OCI-LY7 (cell line): ENCODE results near the gene GOLGA6L7. TPM values are rescaled to one million over a fixed set of nuclear protein-coding genes. Genes with fewer than 3 reads are reported as not detected.

Experiments
- BruUV-seq: library from RNA; stranded (reverse); fragments of 400-500 nt; replicated peaks from 2 replicates; lab custom pipeline; 2021; lab: Mats Ljungman, UMichigan
- CTCF ChIA-PET: fragments of 300-600 bp; sonication (Branson Sonifier 250); formaldehyde crosslinking; loops from one replicate; lab custom pipeline; 2022; ENCODE audit warnings: antibody characterized with exemption; ENCODE audit not compliant: unreplicated experiment; lab: Charles Lee
- POLR2A ChIA-PET: fragments of 300-600 bp; sonication (Branson Sonifier 250); formaldehyde crosslinking; loops from one replicate; lab custom pipeline; 2022; ENCODE audit warnings: antibody characterized with exemption; lab: Charles Lee
- DNase-seq: peaks from one replicate; pipeline ENCODE4 v3.0.0-alpha.2; 2015; ENCODE audit warnings: low spot score
- H2AFZ ChIP-seq: fragments of 200-600 bp; sonication (generic), shearing (Covaris generic); 2 replicates; pipeline ENCODE4 v1.6.1; 2014; ENCODE audit warnings: mild to moderate bottlenecking, antibody characterized with exemption, low read length, moderate library complexity
- H3K27ac ChIP-seq: fragments of 200-600 bp; sonication (generic); 2 replicates; pipeline ENCODE4 v1.5.1; 2014; ENCODE audit warnings: mixed run types, low read depth, mild to moderate bottlenecking, moderate library complexity, low read length, inconsistent platforms; ENCODE audit not compliant: poor library complexity, severe bottlenecking
- H3K36me3 ChIP-seq: fragments of 200-600 bp; sonication (generic); 2 replicates; pipeline ENCODE4 v1.6.1; 2014; ENCODE audit warnings: mild to moderate bottlenecking, antibody characterized with exemption, low read length, moderate library complexity, mixed read lengths; ENCODE audit not compliant: insufficient read depth
- H3K4me1 ChIP-seq: fragments of 200-600 bp; sonication (generic); 2 replicates; pipeline ENCODE4 v1.5.1; 2014; ENCODE audit warnings: mild to moderate bottlenecking, low read length; ENCODE audit not compliant: insufficient read depth, poor library complexity, severe bottlenecking
- H3K4me2 ChIP-seq: fragments of 200-600 bp; sonication (generic); 2 replicates; pipeline ENCODE4 v1.6.1; 2014; ENCODE audit warnings: mild to moderate bottlenecking, low read length
- H3K4me3 ChIP-seq: fragments of 200-600 bp; sonication (generic); 2 replicates; pipeline ENCODE4 v1.5.1; 2014; ENCODE audit warnings: mild to moderate bottlenecking, low read depth, low read length; ENCODE audit not compliant: poor library complexity, severe bottlenecking
- H3K79me2 ChIP-seq: fragments of 200-600 bp; sonication (generic); 2 replicates; pipeline ENCODE4 v1.6.1; 2016; ENCODE audit warnings: low read depth, mild to moderate bottlenecking, low read length, moderate library complexity, mixed read lengths; ENCODE audit not compliant: insufficient read depth
- H3K9me2 ChIP-seq: fragments of 200-600 bp; sonication (generic); 2 replicates; pipeline ENCODE4 v1.6.1; 2016; ENCODE audit warnings: mild to moderate bottlenecking, low read length, mixed read lengths; ENCODE audit not compliant: insufficient read depth
- H3K9me3 ChIP-seq: fragments of 200-600 bp; sonication (generic); 2 replicates; pipeline ENCODE4 v1.6.1; 2014; ENCODE audit warnings: mild to moderate bottlenecking, mixed run types, low read length, mixed read lengths
- H4K20me1 ChIP-seq: fragments of 200-600 bp; sonication (generic); 2 replicates; pipeline ENCODE4 v1.6.1; 2014; ENCODE audit warnings: mild to moderate bottlenecking, antibody characterized with exemption, low read length, moderate library complexity, mixed read lengths; ENCODE audit not compliant: insufficient read depth
- EZH2phosphoT487 ChIP-seq: fragments of 200-600 bp; sonication (generic); IDR thresholded peaks from 2 replicates; pipeline ENCODE4 v1.6.1; 2018; ENCODE audit warnings: low read depth, borderline replicate concordance, mild to moderate bottlenecking, mixed run types, antibody characterized with exemption, low read length, moderate library complexity, mixed read lengths
- intact Hi-C: fragments of 100-400 bp; cut with micrococcal nuclease; formaldehyde crosslinking; loops from one replicate; pipeline ENCODE4 v1.10.0; 2022; ENCODE audit not compliant: unreplicated experiment
- total RNA-seq, 2 experiments: library from RNA; depleted of rRNA in 1 of 2; stranded (reverse); fragments of >200 nt in 1 of 2; shearing (Covaris generic) in 1 of 2; gene quantifications; 2 replicates each; pipeline ENCODE4 v1.2.3, GENCODE V29; 2014 to 2022
- TF ChIP-seq, protein P1 (sequence below): fragments of 200-600 bp; sonication (generic); conservative IDR thresholded peaks from 2 replicates; pipeline ENCODE4 v1.5.1; 2014; ENCODE audit warnings: mild to moderate bottlenecking, antibody characterized with exemption, low read length, moderate library complexity, mixed read lengths

The GOLGA6L7 gene
- total RNA-seq, 2 experiments from 2014 or later, result not detected

DNA sequence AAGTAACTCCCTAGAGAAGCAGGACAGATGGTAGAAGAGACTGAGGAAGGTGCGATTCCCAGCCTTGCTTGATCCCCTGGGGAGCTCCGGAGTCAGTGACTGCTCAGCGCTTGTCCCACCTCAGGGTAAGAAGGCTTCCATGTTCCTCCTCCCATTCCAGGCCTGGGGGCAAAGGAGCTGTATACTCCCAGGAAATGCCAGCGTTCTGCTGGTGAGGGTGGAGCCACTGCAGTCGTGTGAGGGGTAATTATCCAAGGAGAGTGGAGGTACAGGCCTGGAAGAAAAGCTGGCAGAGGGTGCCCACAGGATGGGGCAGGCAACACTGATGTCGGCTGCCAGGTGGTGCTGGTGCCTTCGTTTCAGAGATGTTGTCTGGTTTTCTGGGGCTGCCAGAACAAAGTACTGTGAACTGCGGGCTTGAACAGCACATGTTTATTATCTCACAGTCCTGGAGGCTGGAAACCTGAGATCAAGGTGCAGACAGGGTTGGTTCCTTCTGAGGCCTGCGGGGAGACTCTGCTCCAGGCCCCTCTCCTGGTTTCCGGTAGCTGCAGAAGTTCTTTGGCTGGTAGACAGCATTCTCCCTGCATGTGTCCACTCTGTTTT, 25.2 kb upstream of the GOLGA6L7 start:
- intact Hi-C loops, result no loop called here
- BruUV-seq, result no TSS peak
- Histone ChIP-seq H3K79me2 (no peaks in the 10 kb centered on the region), H2AFZ (no peak overlapping the region), H3K4me1 (no peaks in the 10 kb centered on the region), H3K36me3 (no peaks in the 10 kb centered on the region), H4K20me1 (no peaks in the 10 kb centered on the region), H3K4me2 (no peak overlapping the region), H3K9me3 (no peaks in the 10 kb centered on the region), H3K27ac (no peak overlapping the region), H3K4me3 (no peak overlapping the region), H3K9me2 (no peaks in the 10 kb centered on the region)
- CTCF ChIA-PET, result no interaction called here
- POLR2A ChIA-PET, result no interaction called here
- DNase-seq, result no peak
- TF ChIP-seq, protein P1, sequence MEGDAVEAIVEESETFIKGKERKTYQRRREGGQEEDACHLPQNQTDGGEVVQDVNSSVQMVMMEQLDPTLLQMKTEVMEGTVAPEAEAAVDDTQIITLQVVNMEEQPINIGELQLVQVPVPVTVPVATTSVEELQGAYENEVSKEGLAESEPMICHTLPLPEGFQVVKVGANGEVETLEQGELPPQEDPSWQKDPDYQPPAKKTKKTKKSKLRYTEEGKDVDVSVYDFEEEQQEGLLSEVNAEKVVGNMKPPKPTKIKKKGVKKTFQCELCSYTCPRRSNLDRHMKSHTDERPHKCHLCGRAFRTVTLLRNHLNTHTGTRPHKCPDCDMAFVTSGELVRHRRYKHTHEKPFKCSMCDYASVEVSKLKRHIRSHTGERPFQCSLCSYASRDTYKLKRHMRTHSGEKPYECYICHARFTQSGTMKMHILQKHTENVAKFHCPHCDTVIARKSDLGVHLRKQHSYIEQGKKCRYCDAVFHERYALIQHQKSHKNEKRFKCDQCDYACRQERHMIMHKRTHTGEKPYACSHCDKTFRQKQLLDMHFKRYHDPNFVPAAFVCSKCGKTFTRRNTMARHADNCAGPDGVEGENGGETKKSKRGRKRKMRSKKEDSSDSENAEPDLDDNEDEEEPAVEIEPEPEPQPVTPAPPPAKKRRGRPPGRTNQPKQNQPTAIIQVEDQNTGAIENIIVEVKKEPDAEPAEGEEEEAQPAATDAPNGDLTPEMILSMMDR, result no peak
- TF ChIP-seq EZH2phosphoT487, result no peak

DNA sequence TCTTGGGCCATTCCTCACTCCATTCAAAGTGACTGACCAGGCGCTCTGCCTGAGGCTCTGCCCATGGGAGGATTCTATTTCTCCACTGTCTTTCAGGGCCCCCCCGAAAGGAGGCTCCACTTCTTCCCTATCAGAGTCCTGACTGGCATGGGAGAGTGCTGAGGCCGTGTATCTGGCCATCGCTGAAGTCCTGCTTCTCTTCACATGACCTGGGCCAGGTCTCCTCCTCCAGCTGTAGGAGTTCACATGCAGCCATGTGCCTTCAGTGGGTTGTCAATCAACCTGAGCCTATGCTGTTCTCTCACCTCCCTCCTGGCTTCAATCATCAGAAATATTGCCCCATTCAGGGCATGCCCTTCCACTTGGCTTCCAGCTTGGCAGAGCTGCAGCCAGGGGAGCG, 24.6 kb upstream of the GOLGA6L7 start:
- no peak overlapping the region for H3K27ac ChIP-seq
- no peak overlapping the region for H3K4me2 ChIP-seq
- H3K9me2 ChIP-seq, result no peaks in the 10 kb centered on the region
- DNase-seq, result no peak
- intact Hi-C loops, result no loop called here
- ChIA-PET CTCF (no interaction called here), POLR2A (no interaction called here)
- no peak for TF ChIP-seq EZH2phosphoT487
- TF ChIP-seq, protein P1, result no peak
- H4K20me1 ChIP-seq, result no peaks in the 10 kb centered on the region
- no peaks in the 10 kb centered on the region for H3K79me2 ChIP-seq
- no peaks in the 10 kb centered on the region for H3K36me3 ChIP-seq
- H3K9me3 ChIP-seq, result no peaks in the 10 kb centered on the region
- no peak overlapping the region for H2AFZ ChIP-seq
- BruUV-seq, result no TSS peak
- no peak overlapping the region for H3K4me3 ChIP-seq
- no peaks in the 10 kb centered on the region for H3K4me1 ChIP-seq

DNA sequence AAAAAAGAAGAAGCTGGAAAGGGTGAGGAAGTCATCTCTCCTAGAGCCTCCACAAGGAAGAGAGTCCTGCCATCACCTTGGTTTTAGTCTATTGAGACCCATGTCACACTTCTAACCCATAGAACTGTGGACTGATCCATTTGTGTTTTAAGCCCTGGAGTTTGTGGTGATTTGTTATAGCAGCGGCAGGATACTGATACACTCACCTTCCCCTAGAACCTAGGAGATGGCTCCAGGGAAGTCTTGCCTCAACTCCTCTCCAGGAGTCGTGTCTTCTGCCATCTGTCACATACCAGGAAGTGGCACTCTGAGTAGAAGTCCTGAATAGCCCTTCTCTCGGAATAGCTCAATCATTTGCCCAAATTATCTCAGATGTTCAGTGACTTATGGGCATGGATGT, 22.7 kb upstream of the GOLGA6L7 start:
- Histone ChIP-seq H3K4me3 (no peak overlapping the region), H3K79me2 (no peaks in the 10 kb centered on the region), H4K20me1 (no peaks in the 10 kb centered on the region), H3K4me1 (no peaks in the 10 kb centered on the region), H2AFZ (no peak overlapping the region), H3K9me2 (no peaks in the 10 kb centered on the region), H3K27ac (no peak overlapping the region), H3K4me2 (no peak overlapping the region), H3K9me3 (no peaks in the 10 kb centered on the region), H3K36me3 (no peaks in the 10 kb centered on the region)
- no TSS peak for BruUV-seq
- no peak for DNase-seq
- no peak for TF ChIP-seq EZH2phosphoT487
- TF ChIP-seq, protein P1, result no peak
- ChIA-PET POLR2A (no interaction called here), CTCF (no interaction called here)
- intact Hi-C loops, result no loop called here
